HEK293T (cell line): ENCODE measurements around the gene NPRL2.

Experiments used
- ARNT ChIP-seq: fragments of 450-650 bp; IDR thresholded peaks from 2 replicates; pipeline ENCODE4 v1.6.1; 2017; ENCODE audit warnings: mild to moderate bottlenecking
- BHLHE40 ChIP-seq: fragments of 450-650 bp; IDR thresholded peaks from 2 replicates; pipeline ENCODE4 v1.6.1; 2016; ENCODE audit warnings: mild to moderate bottlenecking, moderate library complexity, borderline replicate concordance
- ELF4 ChIP-seq: fragments of 450-650 bp; IDR thresholded peaks from 2 replicates; pipeline ENCODE4 v1.6.1; 2017; ENCODE audit warnings: antibody characterized with exemption
- FOXM1 ChIP-seq: fragments of 450-650 bp; IDR thresholded peaks from 2 replicates; pipeline ENCODE4 v1.6.1; 2017; ENCODE audit warnings: mild to moderate bottlenecking, borderline replicate concordance
- SP1 ChIP-seq: fragments of 450-650 bp; IDR thresholded peaks from 2 replicates; pipeline ENCODE4 v1.6.1; 2017
- SUZ12 ChIP-seq: fragments of 450-650 bp; IDR thresholded peaks from 2 replicates; pipeline ENCODE4 v1.6.1; 2016; ENCODE audit warnings: mild to moderate bottlenecking
- ZNF384 ChIP-seq: fragments of 450-650 bp; IDR thresholded peaks from 2 replicates; pipeline ENCODE4 v1.6.1; 2016
- TF ChIP-seq, protein P1 (sequence below): fragments of 450-650 bp; IDR thresholded peaks from 2 replicates; pipeline ENCODE4 v1.6.1; 2016

DNA sequence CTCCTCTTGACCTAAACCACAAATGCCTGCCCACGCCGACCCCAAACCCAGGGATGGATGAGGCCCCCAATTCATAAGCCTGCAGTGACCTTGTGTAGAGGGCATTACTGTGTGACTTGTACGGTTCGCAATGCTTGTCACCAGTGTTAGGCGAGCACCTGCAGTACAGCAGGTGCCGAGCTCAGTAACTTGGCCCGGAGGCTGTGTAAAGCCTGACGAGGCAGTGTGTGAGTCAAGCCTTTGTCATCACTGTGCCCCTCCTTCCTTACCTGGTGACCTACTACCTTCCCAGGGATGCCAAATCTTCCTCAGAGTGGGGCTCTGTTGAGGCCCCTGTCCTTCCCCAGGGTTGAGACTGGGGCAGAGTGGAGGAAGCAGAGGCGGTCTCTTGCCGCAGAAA is 45.9 kb upstream of the NPRL2 start:
- TF ChIP-seq SP1 (no peak), BHLHE40 (no peak), SUZ12 (no peak), ZNF384 (no peak), FOXM1 (no peak), ELF4 (no peak), ARNT (no peak)
- TF ChIP-seq, protein P1, sequence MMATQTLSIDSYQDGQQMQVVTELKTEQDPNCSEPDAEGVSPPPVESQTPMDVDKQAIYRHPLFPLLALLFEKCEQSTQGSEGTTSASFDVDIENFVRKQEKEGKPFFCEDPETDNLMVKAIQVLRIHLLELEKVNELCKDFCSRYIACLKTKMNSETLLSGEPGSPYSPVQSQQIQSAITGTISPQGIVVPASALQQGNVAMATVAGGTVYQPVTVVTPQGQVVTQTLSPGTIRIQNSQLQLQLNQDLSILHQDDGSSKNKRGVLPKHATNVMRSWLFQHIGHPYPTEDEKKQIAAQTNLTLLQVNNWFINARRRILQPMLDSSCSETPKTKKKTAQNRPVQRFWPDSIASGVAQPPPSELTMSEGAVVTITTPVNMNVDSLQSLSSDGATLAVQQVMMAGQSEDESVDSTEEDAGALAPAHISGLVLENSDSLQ: no peak
